Stomach (tissue), 9 donors: Measurements from ENCODE around the gene OR14J1. TPM values are rescaled to one million over a fixed set of nuclear protein-coding genes. Genes with fewer than 3 reads are reported as not detected.
"Not testable (repeated sequence)": the region's sequence is repeated elsewhere in the genome, so short reads cannot be mapped to it uniquely, and the experiment has no call there.

Experiments used
- DNase-seq, 2 donors: peaks; one replicate each; pipeline versions ENCODE4 v3.0.0 to v3.0.0-alpha.2; 2013 to 2019
- H3K27ac ChIP-seq, 5 donors: fragments of 200-600 bp in 4 of 5; sonication (generic) in 4 of 5; one replicate each; pipeline ENCODE4 v1.5.1; 2013 to 2019; ENCODE audit warnings: mild to moderate bottlenecking in 1 of 5, moderate library complexity in 1 of 5
- H3K27me3 ChIP-seq, 3 donors: fragments of 200-600 bp; sonication (generic); one replicate each; pipeline ENCODE4 v1.5.1; 2017 to 2019; ENCODE audit warnings: mixed run types in 1 of 3
- H3K36me3 ChIP-seq, 4 donors: fragments of 200-600 bp; sonication (generic); 1 replicate in 3 of 4; 2 replicates in 1 of 4; pipeline ENCODE4 v1.5.1; 2016 to 2019
- H3K4me1 ChIP-seq, 4 donors: fragments of 200-600 bp; sonication (generic); one replicate each; pipeline ENCODE4 v1.5.1; 2016 to 2019
- H3K4me3 ChIP-seq, 4 donors: fragments of 200-600 bp; sonication (generic) in 3 of 4; one replicate each; pipeline ENCODE4 v1.5.1; 2016 to 2019; ENCODE audit warnings: mild to moderate bottlenecking in 1 of 4
- H3K9me3 ChIP-seq, 4 donors: fragments of 200-600 bp; sonication (generic); one replicate each; pipeline ENCODE4 v1.5.1; 2016 to 2019
- EP300 ChIP-seq: sonication (generic); formaldehyde crosslinking; IDR thresholded peaks from one replicate; pipeline ENCODE4 v1.6.1; 2017; ENCODE audit warnings: antibody characterized with exemption
- POLR2A ChIP-seq, 4 donors: fragments of 450-650 bp; IDR thresholded peaks; one replicate each; pipeline ENCODE4 v1.6.1; 2016; ENCODE audit warnings: antibody characterized with exemption in 4 of 4, control low read depth in 2 of 4, mild to moderate bottlenecking in 1 of 4, moderate library complexity in 1 of 4
- POLR2AphosphoS5 ChIP-seq, 3 donors: sonication (generic); formaldehyde crosslinking; IDR thresholded peaks; one replicate each; pipeline ENCODE4 v1.6.1; 2016; ENCODE audit warnings: antibody characterized with exemption in 3 of 3
- WGBS, 5 donors: extraction: QIAGEN DNeasy Blood & Tissue Kit in 3 of 5; methylation state at CpG; one replicate each; pipeline versions ENCODE4 v1.1.5 to v1.1.7; 2013 to 2018; 5-methylcytosine and 5-hydroxymethylcytosine counted together
- intact Hi-C: fragments of 100-400 bp; cut with DNase I; formaldehyde crosslinking; loops from one replicate; pipeline ENCODE4 v1.15.1; 2023; ENCODE audit warnings: low total_unique reads
- polyA plus RNA-seq, 3 donors: library from polyadenylated mRNA; stranded (reverse); fragments of 200-250 nt; gene quantifications; one replicate each; pipeline ENCODE4 v1.2.3, GENCODE V29; 2013
- total RNA-seq, 5 donors: library from RNA; depleted of rRNA; stranded (reverse); fragments of >200 nt; gene quantifications; one replicate each; pipeline versions ENCODE4 v1.1.0 to v1.2.3, GENCODE V29; 2014 to 2016
- TF ChIP-seq, protein P1 (sequence below), 7 experiments: fragments of 450-650 bp in 4 of 7; fragments of 200-600 bp in 3 of 7; sonication (generic) in 3 of 7; IDR thresholded peaks; one replicate each; pipeline ENCODE4 v1.5.1; 2016 to 2019; ENCODE audit warnings: antibody characterized with exemption in 7 of 7, control low read depth in 2 of 7, mild to moderate bottlenecking in 1 of 7
- donor health status: healthy with polysubstance abuse.
- donor health status: Bipolar disorder and iron deficiency.
- donor health status: healthy.

Gene OR14J1
- total and polyA plus RNA-seq, 8 donors = 0.18 TPM; not detected in 7

- no peaks in the 10 kb centered on the region for H3K4me1 ChIP-seq
- no peak for TF ChIP-seq POLR2A (IDR thresholded peaks at IDR 0.05)
- TF ChIP-seq EP300 = no peak
- no peak for TF ChIP-seq POLR2AphosphoS5 (IDR thresholded peaks at IDR 0.05)
- TF ChIP-seq, protein P1, sequence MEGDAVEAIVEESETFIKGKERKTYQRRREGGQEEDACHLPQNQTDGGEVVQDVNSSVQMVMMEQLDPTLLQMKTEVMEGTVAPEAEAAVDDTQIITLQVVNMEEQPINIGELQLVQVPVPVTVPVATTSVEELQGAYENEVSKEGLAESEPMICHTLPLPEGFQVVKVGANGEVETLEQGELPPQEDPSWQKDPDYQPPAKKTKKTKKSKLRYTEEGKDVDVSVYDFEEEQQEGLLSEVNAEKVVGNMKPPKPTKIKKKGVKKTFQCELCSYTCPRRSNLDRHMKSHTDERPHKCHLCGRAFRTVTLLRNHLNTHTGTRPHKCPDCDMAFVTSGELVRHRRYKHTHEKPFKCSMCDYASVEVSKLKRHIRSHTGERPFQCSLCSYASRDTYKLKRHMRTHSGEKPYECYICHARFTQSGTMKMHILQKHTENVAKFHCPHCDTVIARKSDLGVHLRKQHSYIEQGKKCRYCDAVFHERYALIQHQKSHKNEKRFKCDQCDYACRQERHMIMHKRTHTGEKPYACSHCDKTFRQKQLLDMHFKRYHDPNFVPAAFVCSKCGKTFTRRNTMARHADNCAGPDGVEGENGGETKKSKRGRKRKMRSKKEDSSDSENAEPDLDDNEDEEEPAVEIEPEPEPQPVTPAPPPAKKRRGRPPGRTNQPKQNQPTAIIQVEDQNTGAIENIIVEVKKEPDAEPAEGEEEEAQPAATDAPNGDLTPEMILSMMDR (IDR thresholded peaks at IDR 0.05) = no peak
- DNase-seq = no peak
- peaks cover 0 to 8% (median under 1%) of the 10 kb centered on the region in 4 donors for H3K9me3 ChIP-seq
- H3K36me3 ChIP-seq = no peaks in the 10 kb centered on the region
- intact Hi-C loops = no loop called here
- H3K4me3 ChIP-seq = no peak overlapping the region
- 68 to 71% (median 70%) methylated on average over 3 of the region's 3 CpGs for WGBS, 5 donors
- H3K27ac ChIP-seq = no peak overlapping the region
- peaks cover 0 to 4% (median 0%) of the 10 kb centered on the region in 3 donors for H3K27me3 ChIP-seq
Measured at GRCh38 chr6:29345380-29345779, 43.9 kb downstream of the OR14J1 start.

GRCh38 chr6:29349348-29349747 is 47.8 kb downstream of the OR14J1 start:
- 92 to 98% (median 96%) methylated on average over 3 of the region's 3 CpGs for WGBS, 5 donors
- H3K36me3 ChIP-seq, H3K4me3 ChIP-seq, intact Hi-C loops, H3K27me3 ChIP-seq, H3K27ac ChIP-seq, DNase-seq, H3K4me1 ChIP-seq: not testable (repeated sequence)
- peaks cover 0 to 21% (median 5%) of the 10 kb centered on the region in 4 donors for H3K9me3 ChIP-seq

DNA sequence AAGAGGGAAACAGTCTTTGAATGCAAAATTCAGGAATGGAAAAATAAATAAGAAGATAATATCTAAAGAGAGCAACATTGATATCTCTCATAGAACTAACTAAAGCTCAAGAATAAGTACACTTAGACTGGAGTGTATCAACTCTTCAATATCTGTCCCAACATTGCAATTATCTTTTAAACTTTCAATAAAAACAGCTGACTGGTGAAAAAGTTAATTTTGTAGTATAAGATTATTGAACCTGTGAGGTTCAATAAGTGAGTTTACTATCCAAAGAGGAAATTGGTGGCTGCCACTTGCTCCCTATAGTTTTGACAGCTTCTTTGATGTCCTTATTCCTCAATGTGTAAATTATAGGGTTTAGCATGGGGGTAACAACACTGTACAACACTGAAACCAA is 53.5 kb downstream of the OR14J1 start:
- H3K36me3 ChIP-seq = no peaks in the 10 kb centered on the region
- TF ChIP-seq POLR2A (IDR thresholded peaks at IDR 0.05) (no peak), EP300 (no peak), POLR2AphosphoS5 (IDR thresholded peaks at IDR 0.05) (no peak)
- TF ChIP-seq, protein P1 (IDR thresholded peaks at IDR 0.05) = no peak
- H3K27ac ChIP-seq = no peak overlapping the region
- no peaks in the 10 kb centered on the region for H3K4me1 ChIP-seq
- no peak for DNase-seq
- no peaks in the 10 kb centered on the region for H3K27me3 ChIP-seq
- H3K9me3 ChIP-seq = peaks cover 0 to 15% (median 5%) of the 10 kb centered on the region in 4 donors
- H3K4me3 ChIP-seq = no peak overlapping the region
- intact Hi-C loops = no loop called here

DNA sequence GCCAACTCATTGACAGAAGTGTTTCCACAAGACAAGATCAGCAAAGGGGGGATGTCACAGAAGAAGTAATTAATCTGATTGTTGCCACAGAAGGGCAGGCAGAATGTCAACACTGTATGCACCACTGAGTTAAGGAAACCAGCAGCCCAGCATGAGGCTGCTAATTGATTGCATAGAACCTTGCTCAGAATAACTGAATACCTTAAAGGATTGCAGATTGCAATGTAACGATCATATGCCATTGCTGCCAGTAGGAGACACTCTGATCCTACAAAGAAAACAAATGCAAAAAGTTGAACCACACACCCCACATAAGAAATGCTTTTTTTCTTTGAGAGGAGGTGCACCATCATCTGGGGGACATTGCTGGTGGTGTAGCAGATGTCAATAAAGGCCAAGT is 54.1 kb downstream of the OR14J1 start:
- 43 to 63% (median 52%) methylated on average over 1 of the region's 1 CpG for WGBS, 5 donors
- no peaks in the 10 kb centered on the region for H3K27me3 ChIP-seq
- intact Hi-C loops = no loop called here
- H3K4me1 ChIP-seq = no peaks in the 10 kb centered on the region
- no peak overlapping the region for H3K4me3 ChIP-seq
- TF ChIP-seq POLR2A (IDR thresholded peaks at IDR 0.05) (no peak), POLR2AphosphoS5 (IDR thresholded peaks at IDR 0.05) (no peak), EP300 (no peak)
- TF ChIP-seq, protein P1 (IDR thresholded peaks at IDR 0.05) = no peak
- peaks cover 0 to 11% (median 3%) of the 10 kb centered on the region in 4 donors for H3K9me3 ChIP-seq
- no peaks in the 10 kb centered on the region for H3K36me3 ChIP-seq
- H3K27ac ChIP-seq = no peak overlapping the region
- no peak for DNase-seq

Other genes starting within 250 kb of the OR14J1 start
- gene OR2B3, start 214.4 kb upstream of the OR14J1 start, total RNA-seq = not detected
- gene OR2B3, start 214.4 kb upstream of the OR14J1 start, polyA plus RNA-seq = not detected
- gene OR2J1, start 202.2 kb upstream of the OR14J1 start, total RNA-seq = not detected
- gene OR2J1, start 202.2 kb upstream of the OR14J1 start, polyA plus RNA-seq = not detected
- gene OR2J3, start 193.6 kb upstream of the OR14J1 start, total RNA-seq = not detected
- gene OR2J3, start 193.6 kb upstream of the OR14J1 start, polyA plus RNA-seq = not detected
- not detected for gene OR2J2, start 130.8 kb upstream of the OR14J1 start, total RNA-seq
- not detected for gene OR2J2, start 130.8 kb upstream of the OR14J1 start, polyA plus RNA-seq
- gene OR5V1, start 67.2 kb downstream of the OR14J1 start, total RNA-seq = not detected
- not detected for gene OR5V1, start 67.2 kb downstream of the OR14J1 start, polyA plus RNA-seq
- gene OR12D3, start 73.6 kb downstream of the OR14J1 start, total RNA-seq = not detected
- gene OR12D3, start 73.6 kb downstream of the OR14J1 start, polyA plus RNA-seq = not detected
- not detected for gene OR12D2, start 93.9 kb downstream of the OR14J1 start, total RNA-seq
- gene OR12D2, start 93.9 kb downstream of the OR14J1 start, polyA plus RNA-seq = not detected
- gene OR12D1, start 113.2 kb downstream of the OR14J1 start, total RNA-seq = not detected
- not detected for gene OR12D1, start 113.2 kb downstream of the OR14J1 start, polyA plus RNA-seq
- gene OR10C1, start 137.6 kb downstream of the OR14J1 start, total RNA-seq = not detected
- gene OR10C1, start 137.6 kb downstream of the OR14J1 start, polyA plus RNA-seq = not detected
- gene OR11A1, start 155.4 kb downstream of the OR14J1 start, total RNA-seq = not detected
- not detected for gene OR11A1, start 155.4 kb downstream of the OR14J1 start, polyA plus RNA-seq
- gene OR2H1, start 155.5 kb downstream of the OR14J1 start, total RNA-seq = not detected
- not detected for gene OR2H1, start 155.5 kb downstream of the OR14J1 start, polyA plus RNA-seq
- gene MAS1L, start 186.3 kb downstream of the OR14J1 start, total RNA-seq = under 1 TPM in 1 of 5 donors, not detected in 4; 0.55 TPM
- gene MAS1L, start 186.3 kb downstream of the OR14J1 start, polyA plus RNA-seq = not detected